ENCODE results near the gene ECT2L. TPM values are rescaled to one million over a fixed set of nuclear protein-coding genes. Genes with fewer than 3 reads are reported as not detected.

ECT2L gene
- total RNA-seq, 1 donor from 2014 or later, result not detected

DNA sequence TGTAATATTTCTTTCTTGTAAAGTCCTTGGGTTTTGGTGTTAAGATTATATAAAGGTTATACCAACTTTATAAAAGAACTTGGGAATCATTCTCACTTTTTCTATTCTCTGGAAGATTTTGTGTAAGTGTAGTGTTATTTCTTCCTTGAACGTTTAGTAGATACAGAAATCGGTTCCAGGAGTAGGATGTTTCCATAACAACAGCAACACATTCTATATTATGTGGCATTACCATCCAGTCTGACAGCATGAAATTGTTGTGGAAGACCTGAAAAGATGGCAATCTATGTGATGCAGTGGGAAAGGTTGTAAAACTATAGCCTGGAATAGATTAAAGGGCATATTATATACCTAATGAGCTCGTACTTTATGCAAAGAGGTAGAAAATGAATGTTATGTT, 13.8 kb downstream of the ECT2L start:
- no peak for FAIRE-seq
- H3K27me3 ChIP-seq (ENCODE audit: control insufficient read depth, insufficient read depth, low read length), result no peaks in the 10 kb centered on the region
- H3K36me3 ChIP-seq (ENCODE audit: control insufficient read depth, insufficient read depth, low read length), result no peaks in the 10 kb centered on the region
- TF ChIP-seq, protein P1, sequence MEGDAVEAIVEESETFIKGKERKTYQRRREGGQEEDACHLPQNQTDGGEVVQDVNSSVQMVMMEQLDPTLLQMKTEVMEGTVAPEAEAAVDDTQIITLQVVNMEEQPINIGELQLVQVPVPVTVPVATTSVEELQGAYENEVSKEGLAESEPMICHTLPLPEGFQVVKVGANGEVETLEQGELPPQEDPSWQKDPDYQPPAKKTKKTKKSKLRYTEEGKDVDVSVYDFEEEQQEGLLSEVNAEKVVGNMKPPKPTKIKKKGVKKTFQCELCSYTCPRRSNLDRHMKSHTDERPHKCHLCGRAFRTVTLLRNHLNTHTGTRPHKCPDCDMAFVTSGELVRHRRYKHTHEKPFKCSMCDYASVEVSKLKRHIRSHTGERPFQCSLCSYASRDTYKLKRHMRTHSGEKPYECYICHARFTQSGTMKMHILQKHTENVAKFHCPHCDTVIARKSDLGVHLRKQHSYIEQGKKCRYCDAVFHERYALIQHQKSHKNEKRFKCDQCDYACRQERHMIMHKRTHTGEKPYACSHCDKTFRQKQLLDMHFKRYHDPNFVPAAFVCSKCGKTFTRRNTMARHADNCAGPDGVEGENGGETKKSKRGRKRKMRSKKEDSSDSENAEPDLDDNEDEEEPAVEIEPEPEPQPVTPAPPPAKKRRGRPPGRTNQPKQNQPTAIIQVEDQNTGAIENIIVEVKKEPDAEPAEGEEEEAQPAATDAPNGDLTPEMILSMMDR (IDR thresholded peaks at IDR 0.05; ENCODE audit: insufficient read depth, low read length, severe bottlenecking), result no peak
- H3K4me3 ChIP-seq (ENCODE audit: low read depth, low read length), result no peak overlapping the region
- DNase-seq (ENCODE audit: low read depth), result no peak

DNA sequence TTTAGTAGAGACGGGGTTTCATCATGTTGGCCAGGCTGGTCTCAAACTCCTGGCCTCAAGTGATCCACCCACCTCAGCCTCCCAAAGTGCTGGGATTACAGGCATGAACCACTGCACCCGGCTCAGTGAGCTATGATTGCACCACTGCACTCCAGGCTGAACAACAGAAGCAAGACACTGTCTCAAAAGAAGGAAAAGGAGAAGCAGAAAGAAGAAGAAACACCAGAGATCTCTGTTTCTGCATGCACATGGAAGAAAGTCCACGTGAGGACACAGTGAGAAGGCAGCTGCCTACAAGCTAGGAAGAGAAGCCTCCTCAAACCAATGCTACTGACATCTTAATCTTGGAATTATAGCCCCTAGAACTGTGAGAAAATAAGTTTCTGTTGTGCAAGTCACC, 16.0 kb downstream of the ECT2L start:
- H3K36me3 ChIP-seq (ENCODE audit: control insufficient read depth, insufficient read depth, low read length), result no peaks in the 10 kb centered on the region
- H3K27me3 ChIP-seq (ENCODE audit: control insufficient read depth, insufficient read depth, low read length), result no peaks in the 10 kb centered on the region
- no peak overlapping the region for H3K4me3 ChIP-seq (ENCODE audit: low read depth, low read length)
- TF ChIP-seq, protein P1 (IDR thresholded peaks at IDR 0.05; ENCODE audit: insufficient read depth, low read length, severe bottlenecking), result no peak
- FAIRE-seq (no peak), DNase-seq (ENCODE audit: low read depth) (no peak)

DNA sequence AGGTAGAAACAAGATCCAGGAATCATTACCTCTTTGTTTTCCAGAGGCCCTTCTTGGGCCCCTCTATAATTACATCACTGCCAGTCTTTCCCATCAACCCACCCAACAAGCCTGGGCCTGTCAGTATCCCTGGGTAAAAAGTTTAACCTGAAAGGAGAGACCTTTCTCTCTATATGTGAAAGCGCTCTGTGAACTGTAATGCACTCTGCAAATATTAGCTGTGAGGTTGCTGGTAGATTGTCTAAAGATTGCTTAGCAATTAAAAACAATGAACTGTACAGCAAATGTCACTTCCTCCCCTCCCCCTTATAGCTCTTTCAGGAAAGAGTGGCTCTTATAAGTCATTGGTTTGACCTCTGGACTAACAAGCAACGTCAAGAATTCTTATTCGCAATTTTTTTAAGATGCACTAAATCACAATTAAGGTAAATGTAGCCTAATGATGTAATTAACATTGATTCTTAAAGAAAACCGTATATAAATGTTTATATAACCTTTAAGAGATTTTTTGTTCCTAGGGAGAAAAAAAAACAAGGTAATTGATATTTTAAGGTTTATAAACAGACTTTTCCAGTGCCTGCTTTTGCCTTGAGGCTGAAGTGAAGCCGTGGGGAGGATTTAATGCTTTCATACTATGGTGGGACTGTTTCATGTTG, 18.4 kb downstream of the ECT2L start:
- TF ChIP-seq, protein P1 (IDR thresholded peaks at IDR 0.05; ENCODE audit: insufficient read depth, low read length, severe bottlenecking), result no peak
- Histone ChIP-seq H3K36me3 (ENCODE audit: control insufficient read depth, insufficient read depth, low read length) (no peaks in the 10 kb centered on the region), H3K4me3 (ENCODE audit: low read depth, low read length) (no peak overlapping the region), H3K27me3 (ENCODE audit: control insufficient read depth, insufficient read depth, low read length) (no peaks in the 10 kb centered on the region)
- DNase-seq (ENCODE audit: low read depth) (peak; percentile 59), FAIRE-seq (no peak)

DNA sequence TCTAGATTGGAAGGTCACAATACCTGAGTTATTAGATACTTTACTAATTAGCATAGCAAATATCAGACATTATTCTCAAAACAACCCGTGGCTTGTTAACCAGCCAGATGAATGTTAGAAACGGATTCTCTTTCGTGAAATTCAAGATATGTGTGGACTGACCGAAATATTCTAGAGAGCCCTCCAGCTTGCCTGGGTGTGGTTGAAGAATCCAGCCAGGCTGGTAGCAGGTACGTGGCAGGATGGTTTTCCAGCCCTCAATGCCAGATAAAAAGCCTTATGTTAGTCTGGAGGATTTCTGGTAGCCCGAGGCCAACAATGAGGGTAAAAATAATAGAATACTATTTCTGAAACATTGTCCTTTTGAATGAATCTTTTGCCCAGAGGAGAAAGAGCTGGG, 19.3 kb downstream of the ECT2L start:
- no peak for FAIRE-seq
- H3K36me3 ChIP-seq (ENCODE audit: control insufficient read depth, insufficient read depth, low read length), result no peaks in the 10 kb centered on the region

DNA sequence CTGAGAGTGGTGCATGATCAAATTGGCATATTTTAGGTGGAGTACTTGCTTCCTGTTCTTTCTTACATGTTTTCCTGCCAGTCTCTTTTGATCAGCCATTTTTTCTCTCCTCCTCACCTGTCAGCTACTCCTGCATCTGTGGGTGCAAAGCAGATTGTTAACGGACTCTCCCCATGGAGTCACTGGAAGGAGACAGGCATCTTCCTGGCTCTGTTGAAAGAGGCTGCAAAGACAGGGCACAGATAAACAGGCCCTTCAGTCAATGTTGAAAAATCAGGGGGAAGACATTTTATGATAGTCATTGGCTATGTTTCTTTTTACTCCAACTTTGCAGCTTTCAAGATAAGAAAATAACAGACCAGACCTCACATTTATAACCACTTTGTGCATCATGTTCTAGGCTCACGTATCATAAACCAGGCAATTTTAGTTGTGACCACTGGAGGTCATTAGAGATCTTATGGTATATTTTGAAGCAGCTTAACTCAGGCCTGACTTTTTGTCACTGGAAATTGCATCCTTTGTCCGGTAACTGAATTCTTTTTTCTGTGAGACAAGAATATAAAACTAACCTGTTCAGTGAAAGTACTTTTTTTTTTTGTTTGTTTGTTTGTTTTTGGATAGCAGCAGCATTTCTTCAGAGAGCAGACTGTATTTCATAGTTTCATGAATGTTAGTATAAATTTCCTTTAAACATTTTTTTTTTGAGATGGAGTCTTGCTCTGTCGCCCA, 20.1 kb downstream of the ECT2L start:
- no peaks in the 10 kb centered on the region for H3K27me3 ChIP-seq (ENCODE audit: control insufficient read depth, insufficient read depth, low read length)
- H3K36me3 ChIP-seq (ENCODE audit: control insufficient read depth, insufficient read depth, low read length), result no peaks in the 10 kb centered on the region
- H3K4me3 ChIP-seq (ENCODE audit: low read depth, low read length), result no peak overlapping the region
- TF ChIP-seq, protein P1 (IDR thresholded peaks at IDR 0.05; ENCODE audit: insufficient read depth, low read length, severe bottlenecking), result peak; percentile 58
- FAIRE-seq, result no peak
- peak; percentile 71 for DNase-seq (ENCODE audit: low read depth)

More for the DNA sequence above, 19.3 kb downstream of the ECT2L start:
- Histone ChIP-seq H3K27me3 (ENCODE audit: control insufficient read depth, insufficient read depth, low read length) (no peaks in the 10 kb centered on the region), H3K4me3 (ENCODE audit: low read depth, low read length) (no peak overlapping the region)
- no peak for DNase-seq (ENCODE audit: low read depth)
- TF ChIP-seq, protein P1 (IDR thresholded peaks at IDR 0.05; ENCODE audit: insufficient read depth, low read length, severe bottlenecking), result no peak

Measured in bronchial epithelial cell (primary cell).